H1 (cell line): ENCODE data around the gene SIPA1L3. TPM values are rescaled to one million over a fixed set of nuclear protein-coding genes. Genes with fewer than 3 reads are reported as not detected.

Experiments used
- CTCF ChIA-PET: fragments of 300-600 bp; sonication (Branson Sonifier 250); formaldehyde crosslinking; loops from one replicate; lab custom pipeline; 2021; ENCODE audit not compliant: partially characterized antibody; lab: Charles Lee
- POLR2A ChIA-PET: fragments of 300-600 bp; sonication (Branson Sonifier 250); formaldehyde crosslinking; loops from one replicate; lab custom pipeline; 2021; ENCODE audit warnings: inconsistent platforms; ENCODE audit not compliant: partially characterized antibody; lab: Charles Lee
- DNase-seq, 2 experiments: peaks; one replicate each; pipeline versions ENCODE4 v3.0.0 to v3.0.0-alpha.2; 2010 to 2022; ENCODE audit warnings: low spot score in 2 of 2, low read depth in 1 of 2, mixed read lengths in 1 of 2
- FAIRE-seq: peaks from 2 replicates; lab custom pipeline; 2011; peaks lifted over from hg19 to GRCh38; lab: Jason Lieb, UNC
- H2AFZ ChIP-seq: 2 replicates; pipeline ENCODE4 v1.8.1; 2012; ENCODE audit warnings: low read length, inconsistent platforms
- H2AK5ac ChIP-seq: 2 replicates; pipeline ENCODE4 v1.6.1; 2013; ENCODE audit warnings: low read depth, low read length
- H2BK120ac ChIP-seq: replicated peaks from 2 replicates; pipeline ENCODE3; 2013; ENCODE audit warnings: low read depth, low read length, inconsistent platforms
- H2BK12ac ChIP-seq: 2 replicates; pipeline ENCODE4 v1.6.1; 2013; ENCODE audit warnings: low read depth, low read length
- H2BK15ac ChIP-seq: 2 replicates; pipeline ENCODE4 v1.6.1; 2013; ENCODE audit warnings: low read length
- H2BK20ac ChIP-seq: 2 replicates; pipeline ENCODE4 v1.6.1; 2013; ENCODE audit warnings: low read length
- H2BK5ac ChIP-seq: 2 replicates; pipeline ENCODE4 v1.6.1; 2013; ENCODE audit warnings: low read depth, low read length
- H3K14ac ChIP-seq: 2 replicates; pipeline ENCODE4 v1.6.1; 2013; ENCODE audit warnings: inconsistent platforms; ENCODE audit not compliant: insufficient read length
- H3K18ac ChIP-seq: 2 replicates; pipeline ENCODE4 v1.6.1; 2013; ENCODE audit warnings: low read length; ENCODE audit errors: extremely low read depth
- H3K23ac ChIP-seq: 2 replicates; pipeline ENCODE4 v1.6.1; 2013; ENCODE audit warnings: inconsistent platforms; ENCODE audit not compliant: insufficient read length
- H3K23me2 ChIP-seq: 2 replicates; pipeline ENCODE4 v1.6.1; 2013; ENCODE audit warnings: low read depth, low read length
- H3K27ac ChIP-seq: 2 replicates; pipeline ENCODE4 v1.6.1; 2011; ENCODE audit warnings: low read depth, low read length, inconsistent platforms
- H3K27me3 ChIP-seq, 4 experiments: replicated peaks in 1 of 4; 1 replicate in 1 of 4; 2 replicates in 3 of 4; pipeline versions ENCODE4 v1.6.1 to v1.8.1; 2011 to 2013; ENCODE audit warnings: low read length in 3 of 4, mild to moderate bottlenecking in 3 of 4, inconsistent platforms in 2 of 4, mixed read lengths in 2 of 4, moderate library complexity in 1 of 4; ENCODE audit not compliant: control insufficient read depth in 3 of 4, insufficient read depth in 3 of 4; ENCODE audit errors: extremely low read depth in 1 of 4
- H3K36me3 ChIP-seq, 4 experiments: 2 replicates each; pipeline versions ENCODE4 v1.6.1 to v1.8.1; 2011 to 2013; ENCODE audit warnings: mild to moderate bottlenecking in 4 of 4, low read length in 3 of 4, moderate library complexity in 2 of 4, control low read depth in 1 of 4, inconsistent platforms in 1 of 4; ENCODE audit not compliant: insufficient read depth in 4 of 4, control insufficient read depth in 2 of 4
- H3K4ac ChIP-seq: replicated peaks from 2 replicates; pipeline ENCODE3; 2013; ENCODE audit warnings: low read length, low read depth, mixed read lengths, inconsistent platforms; ENCODE audit not compliant: insufficient read length
- H3K4me1 ChIP-seq, 4 experiments: replicated peaks in 1 of 4; 1 replicate in 1 of 4; 2 replicates in 3 of 4; pipeline versions ENCODE4 v1.6.1 to v1.8.1; 2011 to 2013; ENCODE audit warnings: low read length in 3 of 4, inconsistent platforms in 2 of 4, mixed read lengths in 1 of 4; ENCODE audit not compliant: insufficient read depth in 4 of 4, control insufficient read depth in 3 of 4
- H3K4me2 ChIP-seq, 2 experiments: 2 replicates each; pipeline versions ENCODE4 v1.6.1 to v1.8.1; 2011 to 2013; ENCODE audit warnings: low read depth in 2 of 2, low read length in 2 of 2, control low read depth in 1 of 2, inconsistent platforms in 1 of 2, mild to moderate bottlenecking in 1 of 2; ENCODE audit not compliant: insufficient read depth in 1 of 2
- H3K4me3 ChIP-seq, 4 experiments: fragments of 200-600, 300-600 bp in 1 of 4; sonication (generic), shearing (Covaris generic), sonication (Bioruptor Twin) in 1 of 4; 2 replicates each; pipeline versions ENCODE4 v1.5.1 to v1.8.1; 2011 to 2016; ENCODE audit warnings: low read length in 4 of 4, low read depth in 3 of 4, control low read depth in 2 of 4, inconsistent platforms in 2 of 4, mild to moderate bottlenecking in 2 of 4, mixed read lengths in 1 of 4, moderate library complexity in 1 of 4; ENCODE audit not compliant: insufficient read depth in 2 of 4; ENCODE audit errors: extremely low read depth in 1 of 4
- H3K56ac ChIP-seq: replicated peaks from 2 replicates; pipeline ENCODE3; 2013; ENCODE audit warnings: low read depth, mild to moderate bottlenecking, mixed read lengths, low read length, inconsistent platforms; ENCODE audit not compliant: insufficient read length
- H3K79me1 ChIP-seq: 2 replicates; pipeline ENCODE4 v1.6.1; 2013; ENCODE audit warnings: low read depth, low read length, control low read depth
- H3K79me2 ChIP-seq, 2 experiments: 2 replicates each; pipeline versions ENCODE4 v1.6.1 to v1.8.1; 2012 to 2013; ENCODE audit warnings: low read length in 2 of 2, mild to moderate bottlenecking in 2 of 2, inconsistent platforms in 1 of 2; ENCODE audit not compliant: insufficient read depth in 2 of 2, control insufficient read depth in 1 of 2
- H3K9ac ChIP-seq, 4 experiments: replicated peaks in 1 of 4; 1 replicate in 1 of 4; 2 replicates in 3 of 4; pipeline versions ENCODE4 v1.6.1 to v1.8.1; 2011 to 2013; ENCODE audit warnings: low read depth in 3 of 4, low read length in 3 of 4, control low read depth in 2 of 4, mild to moderate bottlenecking in 2 of 4, moderate library complexity in 2 of 4, inconsistent platforms in 1 of 4; ENCODE audit errors: extremely low read depth in 1 of 4
- H3K9me3 ChIP-seq, 2 experiments: 2 replicates each; pipeline versions ENCODE4 v1.6.1 to v1.8.1; 2012 to 2013; ENCODE audit warnings: mild to moderate bottlenecking in 2 of 2, moderate library complexity in 2 of 2, control low read depth in 1 of 2, inconsistent platforms in 1 of 2, low read depth in 1 of 2, low read length in 1 of 2, mixed read lengths in 1 of 2; ENCODE audit not compliant: insufficient read depth in 2 of 2
- H4K20me1 ChIP-seq, 2 experiments: replicated peaks in 1 of 2; 2 replicates each; pipeline versions ENCODE3 to v1.8.1; 2011 to 2013; ENCODE audit warnings: inconsistent platforms in 2 of 2, low read length in 2 of 2, mild to moderate bottlenecking in 1 of 2; ENCODE audit not compliant: insufficient read depth in 2 of 2, control insufficient read depth in 1 of 2
- H4K5ac ChIP-seq: 2 replicates; pipeline ENCODE4 v1.6.1; 2013; ENCODE audit warnings: low read length, low read depth, mixed read lengths, inconsistent platforms; ENCODE audit not compliant: insufficient read length
- H4K8ac ChIP-seq: 2 replicates; pipeline ENCODE4 v1.8.0; 2013; ENCODE audit warnings: mild to moderate bottlenecking, moderate library complexity, low read length, inconsistent platforms; ENCODE audit not compliant: insufficient read depth; ENCODE audit errors: extremely low read depth
- H4K91ac ChIP-seq: replicated peaks from 2 replicates; pipeline ENCODE3; 2013; ENCODE audit warnings: low read length, mixed read lengths, inconsistent platforms; ENCODE audit not compliant: insufficient read length
- CBX5 ChIP-seq: fragments of 300-800, 300-1000 bp; sonication (generic); IDR thresholded peaks from 2 replicates; pipeline ENCODE4 v1.7.1; 2016; ENCODE audit warnings: antibody characterized with exemption, low read length, low read depth
- CHD1 ChIP-seq: IDR thresholded peaks from 2 replicates; pipeline ENCODE4 v1.6.1; 2012; ENCODE audit warnings: low read depth, low read length, improper control_type of control experiment
- GTF2F1 ChIP-seq: IDR thresholded peaks from 2 replicates; pipeline ENCODE4 v1.6.1; 2012; ENCODE audit warnings: low read depth, low read length, improper control_type of control experiment, borderline replicate concordance
- NRF1 ChIP-seq: IDR thresholded peaks from 2 replicates; pipeline ENCODE4 v1.6.1; 2011; ENCODE audit warnings: mild to moderate bottlenecking, low read depth, low read length, improper control_type of control experiment
- POLR2AphosphoS5 ChIP-seq: IDR thresholded peaks from 2 replicates; pipeline ENCODE4 v1.6.1; 2011; ENCODE audit warnings: low read depth, low read length
- SIX5 ChIP-seq: IDR thresholded peaks from 2 replicates; pipeline ENCODE4 v1.6.1; 2011; ENCODE audit warnings: mild to moderate bottlenecking, low read depth, low read length
- WGBS, 2 experiments: shearing (Covaris generic) in 1 of 2; methylation state at CpG; one replicate each; pipeline versions ENCODE4 v1.1.6 to v1.1.7; 2013 to 2015; ENCODE audit warnings: low lambda C conversion rate in 2 of 2, mixed read lengths in 2 of 2, inconsistent platforms in 1 of 2, low coverage in 1 of 2, missing lambda C conversion rate in 1 of 2; ENCODE audit not compliant: insufficient replicate concordance in 2 of 2, insufficient coverage in 1 of 2, insufficient read length in 1 of 2; ENCODE audit errors: extremely low coverage in 1 of 2, missing lambda C conversion rate in 1 of 2; 5-methylcytosine and 5-hydroxymethylcytosine counted together
- polyA plus RNA-seq, 7 experiments: library from polyadenylated mRNA; depleted of rRNA in 3 of 7; stranded (reverse) in 5 of 7; unstranded in 2 of 7; fragments of >200 nt in 5 of 7; fragments of 200-250 nt in 2 of 7; gene quantifications; 1 replicate in 5 of 7; 2 replicates in 1 of 7; 4 replicates in 1 of 7; pipeline versions ENCODE4 v1.2.1 to v1.2.3, GENCODE V29; 2011 to 2013; ENCODE audit warnings: missing spikeins in 2 of 7, mixed read lengths in 2 of 7
- total RNA-seq: library from RNA; stranded (reverse); fragmentation: NEBNext Ultra II Directional; extraction: Animal tissue kit (Norgen Biotek cat#: 25700); gene quantifications from 2 replicates; pipeline ENCODE4 v1.2.1, GENCODE V29; 2021
- TF ChIP-seq, protein P1 (sequence below): IDR thresholded peaks from 2 replicates; pipeline ENCODE4 v1.6.1; 2011; ENCODE audit warnings: low read length, improper control_type of control experiment

The SIPA1L3 gene
- total and polyA plus RNA-seq, 2 of the 8 experiments (the other 6 are each of a cell fraction or from before 2014, with no cell fraction given), result 15.0 to 54.9 TPM

DNA sequence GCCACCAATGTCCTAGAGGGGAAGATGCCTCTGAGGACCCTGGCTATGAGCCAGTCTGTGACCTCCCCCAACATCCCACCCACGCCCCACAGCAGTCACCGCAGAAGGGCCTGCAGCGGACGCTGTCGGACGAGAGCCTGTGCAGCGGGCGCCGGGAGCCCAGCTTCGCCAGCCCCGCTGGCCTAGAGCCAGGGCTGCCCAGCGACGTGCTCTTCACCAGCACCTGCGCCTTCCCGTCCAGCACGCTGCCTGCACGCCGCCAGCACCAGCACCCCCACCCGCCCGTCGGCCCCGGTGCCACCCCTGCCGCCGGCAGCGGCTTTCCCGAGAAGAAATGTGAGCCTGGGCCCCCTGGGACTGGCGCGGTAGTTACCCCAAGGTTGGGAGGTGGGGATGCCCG, 286.4 kb downstream of the SIPA1L3 start:
- WGBS, 2 experiments, result 89% methylated on average over 7 of the region's 29 CpGs; no CpG with 5 or more reads in 1 of the 2 experiments
- Histone ChIP-seq H3K27me3 (no peaks in the 10 kb centered on the region), H3K4ac (no peak overlapping the region), H3K23me2 (no peaks in the 10 kb centered on the region; the same call in 1 of the 2 replicates), H3K4me1 (no peaks in the 10 kb centered on the region; a peak in 1 of 7 replicates), H2BK120ac (no peak overlapping the region), H3K9ac (no peak overlapping the region), H3K79me1 (peaks cover 4% of the 10 kb centered on the region; the same call in 1 of the 2 replicates), H3K56ac (no peak overlapping the region), H4K20me1 (peaks cover 0 to 4% of the 10 kb centered on the region in 2 experiments), H2BK12ac (no peak overlapping the region), H4K5ac (no peak overlapping the region), H3K27ac (no peak overlapping the region), H3K4me3 (no peak overlapping the region), H4K8ac (no peak overlapping the region), H2BK15ac (no peak overlapping the region), H2AFZ (no peak overlapping the region), H3K36me3 (peaks cover 0 to 8% (median 2%) of the 10 kb centered on the region in 4 experiments; a peak in 5 of 8 replicates), H3K18ac (no peak overlapping the region), H3K79me2 (no peaks in the 10 kb centered on the region), H3K23ac (no peak overlapping the region), H2AK5ac (no peak overlapping the region), H3K4me2 (no peak overlapping the region), H2BK20ac (no peak overlapping the region), H4K91ac (no peak overlapping the region), H3K9me3 (no peaks in the 10 kb centered on the region), H3K14ac (no peak overlapping the region), H2BK5ac (no peak overlapping the region)
- TF ChIP-seq POLR2AphosphoS5 (no peak), NRF1 (no peak), CBX5 (no peak), CHD1 (no peak), SIX5 (no peak), GTF2F1 (no peak)
- TF ChIP-seq, protein P1, sequence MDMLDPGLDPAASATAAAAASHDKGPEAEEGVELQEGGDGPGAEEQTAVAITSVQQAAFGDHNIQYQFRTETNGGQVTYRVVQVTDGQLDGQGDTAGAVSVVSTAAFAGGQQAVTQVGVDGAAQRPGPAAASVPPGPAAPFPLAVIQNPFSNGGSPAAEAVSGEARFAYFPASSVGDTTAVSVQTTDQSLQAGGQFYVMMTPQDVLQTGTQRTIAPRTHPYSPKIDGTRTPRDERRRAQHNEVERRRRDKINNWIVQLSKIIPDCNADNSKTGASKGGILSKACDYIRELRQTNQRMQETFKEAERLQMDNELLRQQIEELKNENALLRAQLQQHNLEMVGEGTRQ, result no peak
- DNase-seq (no peak), FAIRE-seq (no peak)
- ChIA-PET POLR2A (no interaction called here), CTCF (interaction anchor here (0.7 to 1.7 kb wide), 3 partner anchors 9 to 111 kb away, joined by 3 to 7 read pairs (median 4); partner anchors contain the start of gene C19orf33)
